ENCODE data around the gene TLR10.

TLR10 gene

GRCh38 chr4:38751341-38752010, 31.3 kb downstream of the TLR10 start:
- Histone ChIP-seq H3K36me3 (ENCODE audit: insufficient read depth, low read length) (no peaks in the 10 kb centered on the region), H3K79me2 (ENCODE audit: insufficient read depth, low read length) (no peaks in the 10 kb centered on the region), H3K27me3 (ENCODE audit: insufficient read depth, low read length, poor library complexity) (no peaks in the 10 kb centered on the region), H3K9ac (ENCODE audit: low read depth, low read length) (no peak overlapping the region), H3K27ac (ENCODE audit: low read length) (no peak overlapping the region), H4K20me1 (ENCODE audit: insufficient read depth, low read length) (no peaks in the 10 kb centered on the region), H2AFZ (ENCODE audit: low read depth, low read length) (no peak overlapping the region), H3K4me2 (ENCODE audit: insufficient read depth, low read length) (no peak overlapping the region), H3K9me3 (ENCODE audit: insufficient read depth, low read length, severe bottlenecking) (peaks cover 9% of the 10 kb centered on the region), H3K4me3 (ENCODE audit: low read depth in 1 of 2, low read length in 2 of 2) (no peak overlapping the region), H3K4me1 (ENCODE audit: insufficient read depth, low read length) (no peaks in the 10 kb centered on the region)
- DNase-seq (no peak), ATAC-seq (ENCODE audit: insufficient read depth, low read depth) (no peak)
- TF ChIP-seq CTCF (IDR thresholded peaks at IDR 0.05; ENCODE audit: borderline replicate concordance, extremely low read depth, low read length, poor library complexity, severe bottlenecking) (no peak), EZH2 (IDR thresholded peaks at IDR 0.05; ENCODE audit: borderline replicate concordance, low read depth, low read length, severe bottlenecking) (no peak)

- Histone ChIP-seq H3K27ac (ENCODE audit: low read length) (no peak overlapping the region), H3K79me2 (ENCODE audit: insufficient read depth, low read length) (no peaks in the 10 kb centered on the region), H3K9ac (ENCODE audit: low read depth, low read length) (no peak overlapping the region), H3K4me2 (ENCODE audit: insufficient read depth, low read length) (no peak overlapping the region), H2AFZ (ENCODE audit: low read depth, low read length) (no peak overlapping the region), H4K20me1 (ENCODE audit: insufficient read depth, low read length) (no peaks in the 10 kb centered on the region), H3K4me1 (ENCODE audit: insufficient read depth, low read length) (no peaks in the 10 kb centered on the region), H3K27me3 (ENCODE audit: insufficient read depth, low read length, poor library complexity) (no peaks in the 10 kb centered on the region), H3K4me3 (ENCODE audit: low read depth in 1 of 2, low read length in 2 of 2) (no peak overlapping the region), H3K36me3 (ENCODE audit: insufficient read depth, low read length) (no peaks in the 10 kb centered on the region), H3K9me3 (ENCODE audit: insufficient read depth, low read length, severe bottlenecking) (peaks cover 9% of the 10 kb centered on the region)
- DNase-seq (no peak), ATAC-seq (ENCODE audit: insufficient read depth, low read depth) (no peak)
- TF ChIP-seq CTCF (IDR thresholded peaks at IDR 0.05; ENCODE audit: borderline replicate concordance, extremely low read depth, low read length, poor library complexity, severe bottlenecking) (no peak), EZH2 (IDR thresholded peaks at IDR 0.05; ENCODE audit: borderline replicate concordance, low read depth, low read length, severe bottlenecking) (no peak)
Measured at GRCh38 chr4:38749336-38749735, 33.5 kb downstream of the TLR10 start.

- TF ChIP-seq CTCF (IDR thresholded peaks at IDR 0.05; ENCODE audit: borderline replicate concordance, extremely low read depth, low read length, poor library complexity, severe bottlenecking) (no peak), EZH2 (IDR thresholded peaks at IDR 0.05; ENCODE audit: borderline replicate concordance, low read depth, low read length, severe bottlenecking) (no peak)
- Histone ChIP-seq H3K36me3 (ENCODE audit: insufficient read depth, low read length) (no peaks in the 10 kb centered on the region), H3K9ac (ENCODE audit: low read depth, low read length) (no peak overlapping the region), H3K4me1 (ENCODE audit: insufficient read depth, low read length) (no peaks in the 10 kb centered on the region), H2AFZ (ENCODE audit: low read depth, low read length) (no peak overlapping the region), H3K27me3 (ENCODE audit: insufficient read depth, low read length, poor library complexity) (no peaks in the 10 kb centered on the region), H3K27ac (ENCODE audit: low read length) (no peak overlapping the region), H3K79me2 (ENCODE audit: insufficient read depth, low read length) (no peaks in the 10 kb centered on the region), H4K20me1 (ENCODE audit: insufficient read depth, low read length) (no peaks in the 10 kb centered on the region), H3K4me3 (ENCODE audit: low read depth in 1 of 2, low read length in 2 of 2) (no peak overlapping the region), H3K9me3 (ENCODE audit: insufficient read depth, low read length, severe bottlenecking) (peaks cover 9% of the 10 kb centered on the region), H3K4me2 (ENCODE audit: insufficient read depth, low read length) (no peak overlapping the region)
- no peak for DNase-seq
- ATAC-seq (ENCODE audit: insufficient read depth, low read depth): no peak
Measured at GRCh38 chr4:38747629-38748028, 35.2 kb downstream of the TLR10 start.
